ENCODE data around the gene GAN.
"Not testable (repeated sequence)": the region's sequence is repeated elsewhere in the genome, so short reads cannot be mapped to it uniquely, and the experiment has no call there.

Gene GAN

GRCh38 chr16:81401035-81401950 is 86.5 kb downstream of the GAN start:
- no peak for DNase-seq

DNA sequence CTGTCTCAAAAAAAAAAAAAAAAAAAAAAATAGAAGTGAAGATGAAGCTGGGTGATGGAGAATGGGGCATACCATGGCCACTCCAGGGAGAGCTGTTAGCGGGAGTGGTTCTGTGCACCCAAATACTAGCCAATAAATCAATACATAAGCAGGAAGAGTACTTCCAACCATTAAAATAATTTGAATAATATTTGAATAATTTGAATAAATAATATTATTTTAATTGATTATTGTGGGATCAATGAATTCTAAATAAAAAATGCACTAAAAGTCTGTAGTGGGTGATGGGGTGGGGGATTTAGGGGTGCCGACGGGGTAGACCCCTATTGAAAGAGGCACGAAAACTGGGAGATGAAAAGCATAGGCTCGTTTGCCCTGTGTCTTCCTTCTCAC is 88.4 kb downstream of the GAN start:
- DNase-seq, result no peak

GRCh38 chr16:81403601-81404391 is 89.0 kb downstream of the GAN start:
- DNase-seq, result peak; percentile 80

DNA sequence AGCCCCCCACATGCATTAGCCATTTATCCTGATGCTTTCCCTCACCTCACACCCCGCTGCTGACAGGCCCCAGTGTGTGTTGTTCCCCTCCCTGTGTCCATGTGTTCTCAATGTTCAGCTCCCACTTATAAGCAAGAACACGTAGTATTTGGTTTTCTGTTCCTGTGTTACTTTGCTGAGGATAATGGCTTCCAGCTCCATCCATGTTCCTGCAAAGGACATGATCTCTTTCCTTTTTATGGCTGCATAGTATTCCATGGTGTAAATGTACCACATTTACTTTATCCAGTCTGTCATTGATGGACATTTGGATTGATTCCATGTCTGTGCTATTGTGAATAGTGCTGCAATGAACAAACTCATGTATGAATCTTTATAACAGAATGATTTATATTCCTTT is 90.2 kb downstream of the GAN start:
- DNase-seq, result not testable (repeated sequence)

- DNase-seq, result no peak
Measured at GRCh38 chr16:81405702-81406113, 90.9 kb downstream of the GAN start.

GRCh38 chr16:81408409-81408950 is 93.7 kb downstream of the GAN start:
- no peak for DNase-seq

DNA sequence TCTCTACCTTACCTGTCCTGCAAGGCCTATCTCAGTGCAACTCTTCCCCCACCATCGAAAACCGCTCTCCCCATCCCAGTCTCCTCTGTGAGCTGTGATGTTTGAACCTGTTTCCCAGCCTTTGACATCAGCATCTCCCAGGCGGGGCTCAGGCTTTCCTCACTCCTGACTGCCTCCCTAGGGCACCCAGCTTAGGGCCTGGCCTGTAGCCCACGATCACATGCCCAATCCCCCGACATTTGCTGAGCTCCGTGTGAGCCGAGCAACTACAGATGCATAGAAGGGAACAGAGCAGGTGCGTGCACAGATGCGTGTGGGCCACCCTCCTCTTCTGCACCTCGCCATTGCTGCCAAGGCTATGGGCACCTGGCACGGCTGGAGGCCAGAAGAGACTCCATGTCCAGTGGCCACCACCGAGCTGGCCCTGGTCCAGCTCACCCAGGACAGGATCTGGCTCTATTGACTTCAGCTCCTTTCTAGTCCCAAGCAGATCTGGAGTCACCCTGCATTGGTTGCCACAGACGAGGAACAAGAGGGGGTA is 94.3 kb downstream of the GAN start:
- DNase-seq, result no peak

GRCh38 chr16:81410643-81411293 is 96.0 kb downstream of the GAN start:
- no peak for DNase-seq

DNA sequence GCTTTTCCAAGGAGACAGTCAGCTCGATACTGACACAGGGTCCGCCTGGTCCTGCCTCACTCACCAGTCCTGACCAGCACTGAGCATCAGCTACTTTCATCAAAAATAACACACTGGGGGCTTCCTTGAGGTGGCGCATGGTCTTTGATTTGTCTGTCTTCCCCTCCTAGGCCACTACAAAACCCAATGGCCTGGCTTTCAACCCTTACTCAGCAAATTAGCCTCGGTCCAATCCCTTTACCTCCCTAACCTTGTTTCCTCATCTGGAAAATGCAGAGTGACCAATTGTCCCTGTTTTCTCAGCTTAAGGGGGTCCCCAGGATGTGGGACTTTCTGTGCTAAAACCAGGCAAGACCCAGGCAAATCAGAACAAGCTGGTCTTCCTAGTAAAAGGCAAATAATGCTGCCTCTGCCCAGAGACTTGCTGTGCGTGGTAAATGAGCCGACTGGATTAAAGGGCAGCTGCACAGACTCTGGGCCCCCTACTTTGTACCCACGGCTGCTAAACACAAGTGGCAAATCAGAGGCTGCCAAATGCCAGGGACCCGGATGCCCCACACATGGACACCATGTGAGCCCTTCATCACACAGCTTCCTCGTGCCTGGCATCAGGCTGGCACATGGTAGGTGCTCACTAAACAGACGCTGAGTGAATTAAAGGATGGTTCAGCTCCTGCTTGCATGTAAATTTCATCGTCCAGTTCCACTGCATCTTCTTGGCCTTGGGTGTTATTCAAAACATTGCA is 98.7 kb downstream of the GAN start:
- DNase-seq, result no peak

DNA sequence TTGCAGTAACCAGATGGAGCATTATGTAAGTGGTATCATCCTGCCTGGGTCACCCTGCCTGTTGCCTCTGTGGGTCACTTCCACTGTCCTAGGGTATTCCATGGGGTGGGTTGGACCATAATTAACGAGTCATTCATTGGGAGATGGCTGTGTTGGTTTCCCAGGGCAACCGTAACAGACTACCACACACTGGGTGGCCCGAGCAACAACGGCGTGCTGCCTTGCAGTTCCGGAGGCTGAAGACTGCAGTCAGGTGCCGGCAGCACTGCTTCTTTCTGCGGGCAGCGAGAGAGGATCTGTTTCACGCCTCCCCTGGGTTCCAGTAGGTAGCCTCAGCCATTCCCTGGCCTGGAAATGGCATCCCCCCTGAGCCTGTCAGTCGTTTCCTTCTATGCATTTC is 101.0 kb downstream of the GAN start:
- no peak for DNase-seq

GRCh38 chr16:81416749-81417148 is 102.0 kb downstream of the GAN start:
- no peak for DNase-seq

- DNase-seq, result no peak
Measured at GRCh38 chr16:81417210-81417609, 102.4 kb downstream of the GAN start.

- no peak for DNase-seq
Measured at GRCh38 chr16:81419806-81420205, 105.0 kb downstream of the GAN start.

DNA sequence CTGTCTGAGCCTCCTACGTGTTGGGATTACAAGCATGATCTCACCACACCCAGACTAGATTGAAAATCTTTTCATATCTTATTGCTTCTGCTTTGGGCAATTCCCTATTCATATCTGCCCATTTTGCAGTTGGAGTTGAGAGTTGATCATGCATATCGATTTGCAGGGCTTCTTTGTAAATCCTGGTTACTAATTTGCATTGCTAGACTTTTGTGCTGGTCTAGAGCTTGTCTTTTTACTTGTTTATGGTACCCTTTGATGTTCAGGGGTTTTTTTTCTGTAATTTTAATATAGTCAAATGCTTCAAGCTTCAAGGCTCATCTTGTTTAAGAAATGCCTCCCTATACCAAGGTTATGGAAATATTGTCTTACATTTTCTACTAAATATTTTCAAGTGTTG is 106.4 kb downstream of the GAN start:
- no peak for DNase-seq

DNA sequence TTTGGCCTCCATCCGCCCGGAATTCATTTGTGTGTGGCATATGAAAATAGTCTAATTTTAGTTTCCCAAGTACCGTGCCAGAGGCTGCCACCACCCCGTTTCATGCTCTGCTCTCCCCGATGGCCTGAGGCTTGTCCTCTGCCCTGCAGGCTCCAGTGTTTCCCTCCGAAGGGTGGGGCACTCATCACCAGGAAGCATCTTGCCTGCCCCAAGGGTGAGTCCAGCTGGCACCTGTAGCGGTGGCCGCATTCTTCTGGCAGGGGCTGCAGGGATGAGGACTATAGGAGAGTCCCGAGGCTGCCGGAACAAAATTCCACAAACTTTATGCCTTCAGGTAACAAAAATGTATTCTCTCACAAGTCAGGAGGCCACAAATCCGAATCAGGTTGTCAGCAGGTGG is 106.8 kb downstream of the GAN start:
- DNase-seq, result no peak

GRCh38 chr16:81422153-81422552 is 107.4 kb downstream of the GAN start:
- not testable (repeated sequence) for DNase-seq

GRCh38 chr16:81424771-81425170 is 110.0 kb downstream of the GAN start:
- no peak for DNase-seq

GRCh38 chr16:81427219-81427618 is 112.5 kb downstream of the GAN start:
- no peak for DNase-seq

GRCh38 chr16:81429045-81429521 is 114.3 kb downstream of the GAN start:
- no peak for DNase-seq

GRCh38 chr16:81431554-81432353 is 117.0 kb downstream of the GAN start:
- DNase-seq, result no peak

DNA sequence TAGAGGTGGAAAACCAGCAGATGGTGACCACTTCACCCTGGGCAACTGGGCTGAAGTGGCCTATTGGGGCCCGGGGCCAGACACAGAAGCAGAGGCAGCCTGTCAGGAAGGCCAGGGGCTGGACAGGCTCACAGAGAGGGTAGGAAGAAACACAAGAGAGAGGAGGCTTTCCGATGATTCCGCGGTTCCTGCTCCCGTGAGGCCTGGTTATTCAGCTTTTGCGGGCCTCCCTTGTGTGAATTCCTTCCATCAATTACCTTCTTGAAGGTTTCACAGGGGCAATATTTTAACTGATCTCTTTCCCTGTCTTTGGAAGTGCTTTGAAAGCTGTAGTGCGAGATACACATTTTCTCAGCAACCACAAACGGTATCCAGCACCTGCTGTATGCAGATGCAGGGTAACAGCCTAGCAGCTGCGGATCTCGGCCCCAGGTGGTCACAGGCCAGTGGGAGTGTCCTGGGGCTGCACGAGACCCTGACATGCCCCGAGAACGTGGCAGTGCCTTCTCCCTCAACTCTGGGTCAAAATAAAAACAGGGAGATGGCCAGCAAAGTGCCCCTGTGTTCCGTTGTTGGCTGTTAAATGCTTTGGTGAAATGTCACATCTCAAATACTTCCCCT is 118.3 kb downstream of the GAN start:
- no peak for DNase-seq
